Calu3 (cell line): ENCODE results near the gene FAN1. TPM values are rescaled to one million over a fixed set of nuclear protein-coding genes. Genes with fewer than 3 reads are reported as not detected.

Experiments
- BruUV-seq: library from RNA; stranded (reverse); fragments of 400-500 nt; replicated peaks from 2 replicates; lab custom pipeline; 2021; lab: Mats Ljungman, UMichigan
- CTCF ChIA-PET: fragments of 300-600 bp; sonication (Branson Sonifier 250); formaldehyde crosslinking; loops from one replicate; lab custom pipeline; 2022; ENCODE audit warnings: antibody characterized with exemption; lab: Charles Lee
- DNase-seq: peaks from one replicate; pipeline ENCODE4 v3.0.0; 2022
- H3K27ac Mint-ChIP-seq: one replicate; pipeline ENCODE4 v1.8.0; 2022; ENCODE audit warnings: mixed read lengths; ENCODE audit not compliant: unreplicated experiment
- H3K27me3 Mint-ChIP-seq: one replicate; pipeline ENCODE4 v1.8.0; 2022; ENCODE audit warnings: mixed read lengths; ENCODE audit not compliant: unreplicated experiment
- H3K36me3 Mint-ChIP-seq: one replicate; pipeline ENCODE4 v1.8.0; 2022; ENCODE audit warnings: mild to moderate bottlenecking, moderate library complexity, mixed read lengths; ENCODE audit not compliant: insufficient read depth, unreplicated experiment
- H3K4me1 Mint-ChIP-seq: one replicate; pipeline ENCODE4 v1.8.0; 2022; ENCODE audit warnings: mild to moderate bottlenecking, low read depth, mixed read lengths; ENCODE audit not compliant: unreplicated experiment
- H3K4me3 Mint-ChIP-seq: one replicate; pipeline ENCODE4 v1.8.0; 2022; ENCODE audit warnings: mild to moderate bottlenecking, low read depth, moderate library complexity, mixed read lengths; ENCODE audit not compliant: unreplicated experiment
- H3K9me3 Mint-ChIP-seq: one replicate; pipeline ENCODE4 v1.8.0; 2022; ENCODE audit warnings: low read depth, mixed read lengths; ENCODE audit not compliant: unreplicated experiment
- CTCF ChIP-seq: fragments of 200-600 bp; IDR thresholded peaks from one replicate; pipeline ENCODE4 v1.8.0; 2022; ENCODE audit warnings: antibody characterized with exemption; ENCODE audit not compliant: unreplicated experiment
- intact Hi-C: fragments of 100-400 bp; cut with micrococcal nuclease; formaldehyde crosslinking; loops from one replicate; pipeline ENCODE4 v1.10.0; 2022; ENCODE audit not compliant: unreplicated experiment
- total RNA-seq: library from RNA; stranded (reverse); gene quantifications from 2 replicates; pipeline ENCODE4 v1.2.3, GENCODE V29; 2022

FAN1 gene
- total RNA-seq, 1 experiment from 2014 or later, result 6.3 TPM

DNA sequence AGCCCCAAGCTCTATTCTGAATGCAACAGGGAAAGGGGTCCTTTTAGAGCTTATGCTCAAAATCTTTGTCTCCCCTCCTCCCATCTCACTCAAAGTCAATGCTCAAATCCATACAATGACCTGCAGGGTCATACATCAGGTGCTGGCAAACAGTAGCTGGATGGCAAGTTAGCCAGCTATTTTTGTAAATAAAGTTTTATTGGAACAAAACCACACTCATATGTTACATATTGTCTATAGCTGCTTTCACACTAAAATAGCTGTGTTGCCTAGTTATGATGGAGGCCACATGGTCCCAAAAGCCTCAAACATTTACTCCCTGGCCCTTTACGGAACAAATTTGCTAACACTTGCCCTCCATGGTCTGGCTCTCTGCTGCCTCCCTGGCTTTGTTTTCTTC, 1.8 kb upstream of the FAN1 start:
- no peak for TF ChIP-seq CTCF
- CTCF ChIA-PET, result no interaction called here

DNA sequence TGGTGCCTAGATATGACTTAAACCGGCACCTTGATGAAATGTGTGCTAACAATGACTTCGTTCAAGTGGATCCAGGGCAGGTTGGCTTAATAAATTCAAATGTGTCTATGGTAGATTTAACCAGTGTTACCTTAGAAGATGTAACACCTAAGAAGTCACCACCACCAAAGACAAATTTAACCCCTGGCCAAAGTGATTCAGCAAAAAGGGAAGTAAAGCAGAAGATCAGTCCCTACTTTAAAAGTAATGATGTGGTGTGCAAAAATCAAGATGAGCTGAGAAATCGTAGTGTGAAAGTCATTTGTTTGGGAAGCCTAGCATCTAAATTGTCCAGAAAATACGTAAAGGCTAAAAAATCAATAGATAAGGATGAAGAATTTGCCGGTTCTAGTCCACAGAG, 1.1 kb downstream of the FAN1 start:
- Mint-ChIP-seq H3K27ac (no peak overlapping the region), H3K36me3 (peaks cover 10% of the 10 kb centered on the region), H3K9me3 (no peaks in the 10 kb centered on the region), H3K4me3 (no peak overlapping the region), H3K4me1 (no peaks in the 10 kb centered on the region), H3K27me3 (no peaks in the 10 kb centered on the region)
- no TSS peak for BruUV-seq
- CTCF ChIA-PET, result no interaction called here
- DNase-seq, result no peak
- no peak for TF ChIP-seq CTCF
- intact Hi-C loops, result no loop called here

More for the DNA sequence above, 1.8 kb upstream of the FAN1 start:
- Mint-ChIP-seq H3K27me3 (no peaks in the 10 kb centered on the region), H3K27ac (no peak overlapping the region), H3K9me3 (no peaks in the 10 kb centered on the region), H3K4me1 (no peaks in the 10 kb centered on the region), H3K4me3 (no peak overlapping the region), H3K36me3 (peaks cover 10% of the 10 kb centered on the region)
- no peak for DNase-seq
- intact Hi-C loops, result no loop called here
- no TSS peak for BruUV-seq

GRCh38 chr15:30905821-30906220, 2.1 kb downstream of the FAN1 start:
- no peaks in the 10 kb centered on the region for H3K4me1 Mint-ChIP-seq
- no TSS peak for BruUV-seq
- no peak overlapping the region for H3K27ac Mint-ChIP-seq
- CTCF ChIA-PET, result no interaction called here
- TF ChIP-seq CTCF, result no peak
- H3K36me3 Mint-ChIP-seq, result peaks cover 10% of the 10 kb centered on the region
- no peaks in the 10 kb centered on the region for H3K27me3 Mint-ChIP-seq
- intact Hi-C loops, result no loop called here
- no peak for DNase-seq
- H3K9me3 Mint-ChIP-seq, result no peaks in the 10 kb centered on the region
- no peak overlapping the region for H3K4me3 Mint-ChIP-seq

DNA sequence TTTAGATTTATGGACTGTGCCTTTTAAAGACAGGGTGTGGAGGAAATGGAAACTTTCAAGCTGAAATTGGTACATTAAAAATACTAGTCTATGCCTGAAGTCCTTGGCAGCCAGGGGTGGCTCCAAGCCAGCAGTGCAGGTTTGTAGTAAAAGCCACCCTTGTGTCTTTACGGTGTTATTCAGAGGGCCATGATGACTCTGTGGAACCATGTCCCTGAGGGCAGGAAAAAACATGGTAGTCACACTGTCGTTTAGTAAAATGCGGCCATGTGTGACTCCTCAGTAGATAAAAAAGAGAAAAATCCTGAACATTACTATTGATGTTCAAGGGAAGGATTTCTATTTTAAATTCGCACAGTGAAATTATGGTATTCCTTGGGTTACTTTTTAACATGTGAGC, 2.7 kb downstream of the FAN1 start:
- CTCF ChIA-PET, result no interaction called here
- intact Hi-C loops, result no loop called here
- Mint-ChIP-seq H3K4me1 (no peaks in the 10 kb centered on the region), H3K27ac (no peak overlapping the region), H3K9me3 (no peaks in the 10 kb centered on the region), H3K36me3 (peaks cover 10% of the 10 kb centered on the region), H3K4me3 (no peak overlapping the region), H3K27me3 (no peaks in the 10 kb centered on the region)
- BruUV-seq, result no TSS peak
- TF ChIP-seq CTCF, result no peak
- no peak for DNase-seq
